Measurements from ENCODE around the gene ACVR1. TPM values are rescaled to one million over a fixed set of nuclear protein-coding genes. Genes with fewer than 3 reads are reported as not detected.

Gene ACVR1
- total and polyA plus RNA-seq, 9 of the 15 experiments (the other 6 are each of a cell fraction or from before 2014, with no cell fraction given): 3.8 to 14.3 (median 6.9) TPM

DNA sequence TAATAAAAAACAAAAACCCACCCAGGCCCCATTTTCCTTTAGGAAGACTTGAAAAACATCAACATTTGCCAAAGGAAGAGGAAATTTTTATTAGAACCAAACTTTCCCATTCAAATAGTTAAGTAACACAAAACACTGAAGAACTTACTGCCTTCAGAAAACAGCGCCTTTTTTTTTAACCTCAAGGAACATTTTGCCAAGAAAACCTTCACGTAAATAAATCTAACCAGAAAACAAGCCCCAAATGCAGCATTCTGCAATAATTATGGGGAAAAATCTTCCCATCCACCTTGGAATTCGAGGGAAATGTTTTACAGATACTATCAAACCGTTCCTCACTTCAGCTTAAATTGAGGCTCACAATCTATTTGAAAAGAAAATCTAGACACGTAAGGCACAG is 56.4 kb downstream of the ACVR1 start:
- Histone ChIP-seq H3K4me3 (no peak overlapping the region), H3K9me3 (replicated peaks; ENCODE audit: control insufficient read depth, insufficient read depth, low read depth, low read length) (no peaks in the 10 kb centered on the region), H3K27me3 (ENCODE audit: control insufficient read depth in 2 of 2, insufficient read depth in 2 of 2, low read length in 2 of 2) (no peaks in the 10 kb centered on the region), H3K9ac (ENCODE audit: insufficient read depth in 1 of 2, low read depth in 2 of 2, low read length in 2 of 2) (no peak overlapping the region), H3K4me1 (replicated peaks in 1 of 2; ENCODE audit: control insufficient read depth in 2 of 2, insufficient read depth in 2 of 2, low read length in 2 of 2) (no peaks in the 10 kb centered on the region), H2AFZ (ENCODE audit: low read depth, low read length) (no peak overlapping the region), H4K20me1 (replicated peaks; ENCODE audit: control insufficient read depth, insufficient read depth, low read length) (no peaks in the 10 kb centered on the region), H3K4me2 (ENCODE audit: insufficient read depth, low read length) (no peak overlapping the region), H3K36me3 (ENCODE audit: control insufficient read depth, insufficient read depth, low read length) (peaks cover 13% of the 10 kb centered on the region; the same call in 1 of the 3 replicates), H3K79me2 (ENCODE audit: control insufficient read depth, insufficient read depth, low read length) (no peaks in the 10 kb centered on the region), H3K27ac (ENCODE audit: extremely low read depth, low read depth, low read length) (no peak overlapping the region), H3K9me1 (ENCODE audit: control insufficient read depth, insufficient read depth, low read length) (no peaks in the 10 kb centered on the region)
- WGBS (ENCODE audit: insufficient coverage, low coverage, missing lambda C conversion rate): 65% methylated on average over 5 of the region's 5 CpGs
- ChIA-PET CTCF (ENCODE audit: low intra/inter-chr PET ratio) (no interaction called here), POLR2A (interaction anchor here (0.6 kb wide), 1 partner anchor 93 kb away, joined by 3 read pairs; no protein-coding TSS in a partner anchor)
- no peak for DNase-seq (ENCODE audit: extremely low read depth in 1 of 4, low spot score in 3 of 4)
- ATAC-seq: no peak
- no peak for FAIRE-seq
- in situ Hi-C loops (cut with MboI) (no loop called here), intact Hi-C loops (cut with micrococcal nuclease) (no loop called here)
- no TSS peak for BruUV-seq (replicated peaks)
- TF ChIP-seq CBX2 (IDR thresholded peaks at IDR 0.05; ENCODE audit: insufficient read depth, low read length, poor library complexity, severe bottlenecking) (no peak), ZNF408 (CRISPR knock-in tag; IDR thresholded peaks at IDR 0.05; ENCODE audit: low read depth) (no peak), ZC3H8 (IDR thresholded peaks at IDR 0.05) (no peak), JUNB (CRISPR knock-in tag; conservative IDR thresholded peaks at IDR 0.05) (no peak), MCM7 (IDR thresholded peaks at IDR 0.05) (no peak), TRIM24 (IDR thresholded peaks at IDR 0.05) (no peak), RAD51 (IDR thresholded peaks at IDR 0.05; ENCODE audit: borderline replicate concordance, low read depth) (no peak), MCM5 (IDR thresholded peaks at IDR 0.05; ENCODE audit: low read depth) (no peak), PPARD (CRISPR knock-in tag; IDR thresholded peaks at IDR 0.05) (no peak), HDGF (IDR thresholded peaks at IDR 0.05) (no peak), TAF9B (IDR thresholded peaks at IDR 0.05; ENCODE audit: partially characterized antibody) (no peak)
- TF ChIP-seq, protein P1, sequence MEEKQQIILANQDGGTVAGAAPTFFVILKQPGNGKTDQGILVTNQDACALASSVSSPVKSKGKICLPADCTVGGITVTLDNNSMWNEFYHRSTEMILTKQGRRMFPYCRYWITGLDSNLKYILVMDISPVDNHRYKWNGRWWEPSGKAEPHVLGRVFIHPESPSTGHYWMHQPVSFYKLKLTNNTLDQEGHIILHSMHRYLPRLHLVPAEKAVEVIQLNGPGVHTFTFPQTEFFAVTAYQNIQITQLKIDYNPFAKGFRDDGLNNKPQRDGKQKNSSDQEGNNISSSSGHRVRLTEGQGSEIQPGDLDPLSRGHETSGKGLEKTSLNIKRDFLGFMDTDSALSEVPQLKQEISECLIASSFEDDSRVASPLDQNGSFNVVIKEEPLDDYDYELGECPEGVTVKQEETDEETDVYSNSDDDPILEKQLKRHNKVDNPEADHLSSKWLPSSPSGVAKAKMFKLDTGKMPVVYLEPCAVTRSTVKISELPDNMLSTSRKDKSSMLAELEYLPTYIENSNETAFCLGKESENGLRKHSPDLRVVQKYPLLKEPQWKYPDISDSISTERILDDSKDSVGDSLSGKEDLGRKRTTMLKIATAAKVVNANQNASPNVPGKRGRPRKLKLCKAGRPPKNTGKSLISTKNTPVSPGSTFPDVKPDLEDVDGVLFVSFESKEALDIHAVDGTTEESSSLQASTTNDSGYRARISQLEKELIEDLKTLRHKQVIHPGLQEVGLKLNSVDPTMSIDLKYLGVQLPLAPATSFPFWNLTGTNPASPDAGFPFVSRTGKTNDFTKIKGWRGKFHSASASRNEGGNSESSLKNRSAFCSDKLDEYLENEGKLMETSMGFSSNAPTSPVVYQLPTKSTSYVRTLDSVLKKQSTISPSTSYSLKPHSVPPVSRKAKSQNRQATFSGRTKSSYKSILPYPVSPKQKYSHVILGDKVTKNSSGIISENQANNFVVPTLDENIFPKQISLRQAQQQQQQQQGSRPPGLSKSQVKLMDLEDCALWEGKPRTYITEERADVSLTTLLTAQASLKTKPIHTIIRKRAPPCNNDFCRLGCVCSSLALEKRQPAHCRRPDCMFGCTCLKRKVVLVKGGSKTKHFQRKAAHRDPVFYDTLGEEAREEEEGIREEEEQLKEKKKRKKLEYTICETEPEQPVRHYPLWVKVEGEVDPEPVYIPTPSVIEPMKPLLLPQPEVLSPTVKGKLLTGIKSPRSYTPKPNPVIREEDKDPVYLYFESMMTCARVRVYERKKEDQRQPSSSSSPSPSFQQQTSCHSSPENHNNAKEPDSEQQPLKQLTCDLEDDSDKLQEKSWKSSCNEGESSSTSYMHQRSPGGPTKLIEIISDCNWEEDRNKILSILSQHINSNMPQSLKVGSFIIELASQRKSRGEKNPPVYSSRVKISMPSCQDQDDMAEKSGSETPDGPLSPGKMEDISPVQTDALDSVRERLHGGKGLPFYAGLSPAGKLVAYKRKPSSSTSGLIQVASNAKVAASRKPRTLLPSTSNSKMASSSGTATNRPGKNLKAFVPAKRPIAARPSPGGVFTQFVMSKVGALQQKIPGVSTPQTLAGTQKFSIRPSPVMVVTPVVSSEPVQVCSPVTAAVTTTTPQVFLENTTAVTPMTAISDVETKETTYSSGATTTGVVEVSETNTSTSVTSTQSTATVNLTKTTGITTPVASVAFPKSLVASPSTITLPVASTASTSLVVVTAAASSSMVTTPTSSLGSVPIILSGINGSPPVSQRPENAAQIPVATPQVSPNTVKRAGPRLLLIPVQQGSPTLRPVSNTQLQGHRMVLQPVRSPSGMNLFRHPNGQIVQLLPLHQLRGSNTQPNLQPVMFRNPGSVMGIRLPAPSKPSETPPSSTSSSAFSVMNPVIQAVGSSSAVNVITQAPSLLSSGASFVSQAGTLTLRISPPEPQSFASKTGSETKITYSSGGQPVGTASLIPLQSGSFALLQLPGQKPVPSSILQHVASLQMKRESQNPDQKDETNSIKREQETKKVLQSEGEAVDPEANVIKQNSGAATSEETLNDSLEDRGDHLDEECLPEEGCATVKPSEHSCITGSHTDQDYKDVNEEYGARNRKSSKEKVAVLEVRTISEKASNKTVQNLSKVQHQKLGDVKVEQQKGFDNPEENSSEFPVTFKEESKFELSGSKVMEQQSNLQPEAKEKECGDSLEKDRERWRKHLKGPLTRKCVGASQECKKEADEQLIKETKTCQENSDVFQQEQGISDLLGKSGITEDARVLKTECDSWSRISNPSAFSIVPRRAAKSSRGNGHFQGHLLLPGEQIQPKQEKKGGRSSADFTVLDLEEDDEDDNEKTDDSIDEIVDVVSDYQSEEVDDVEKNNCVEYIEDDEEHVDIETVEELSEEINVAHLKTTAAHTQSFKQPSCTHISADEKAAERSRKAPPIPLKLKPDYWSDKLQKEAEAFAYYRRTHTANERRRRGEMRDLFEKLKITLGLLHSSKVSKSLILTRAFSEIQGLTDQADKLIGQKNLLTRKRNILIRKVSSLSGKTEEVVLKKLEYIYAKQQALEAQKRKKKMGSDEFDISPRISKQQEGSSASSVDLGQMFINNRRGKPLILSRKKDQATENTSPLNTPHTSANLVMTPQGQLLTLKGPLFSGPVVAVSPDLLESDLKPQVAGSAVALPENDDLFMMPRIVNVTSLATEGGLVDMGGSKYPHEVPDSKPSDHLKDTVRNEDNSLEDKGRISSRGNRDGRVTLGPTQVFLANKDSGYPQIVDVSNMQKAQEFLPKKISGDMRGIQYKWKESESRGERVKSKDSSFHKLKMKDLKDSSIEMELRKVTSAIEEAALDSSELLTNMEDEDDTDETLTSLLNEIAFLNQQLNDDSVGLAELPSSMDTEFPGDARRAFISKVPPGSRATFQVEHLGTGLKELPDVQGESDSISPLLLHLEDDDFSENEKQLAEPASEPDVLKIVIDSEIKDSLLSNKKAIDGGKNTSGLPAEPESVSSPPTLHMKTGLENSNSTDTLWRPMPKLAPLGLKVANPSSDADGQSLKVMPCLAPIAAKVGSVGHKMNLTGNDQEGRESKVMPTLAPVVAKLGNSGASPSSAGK (IDR thresholded peaks at IDR 0.05): no peak

Data from K562 (cell line).